Measurements from ENCODE around the gene HHATL.

Gene HHATL

GRCh38 chr3:42696356-42697288 lies 6.0 kb downstream of the HHATL start:
- DNase-seq = no peak

GRCh38 chr3:42694366-42694765 lies 8.2 kb downstream of the HHATL start:
- no peak for DNase-seq

- no peak for DNase-seq
These were observed 9.1 kb downstream of the HHATL start for GRCh38 chr3:42693530-42693930.

GRCh38 chr3:42692667-42693529 lies 9.7 kb downstream of the HHATL start:
- no peak for DNase-seq

- no peak for DNase-seq
These were observed 10.6 kb downstream of the HHATL start for GRCh38 chr3:42691816-42692666.

- no peak for DNase-seq
These were observed 11.6 kb downstream of the HHATL start for GRCh38 chr3:42690766-42691680.

- no peak for DNase-seq
These were observed 12.4 kb downstream of the HHATL start for GRCh38 chr3:42690191-42690590.

GRCh38 chr3:42689421-42690014 lies 13.1 kb downstream of the HHATL start:
- DNase-seq = no peak

- DNase-seq = no peak
These were observed 13.8 kb downstream of the HHATL start for GRCh38 chr3:42688487-42689420.

- DNase-seq = no peak
These were observed 14.6 kb downstream of the HHATL start for GRCh38 chr3:42688016-42688415.

GRCh38 chr3:42686832-42687650 lies 15.6 kb downstream of the HHATL start:
- no peak for DNase-seq

- DNase-seq = no peak
These were observed 16.4 kb downstream of the HHATL start for GRCh38 chr3:42685891-42686820.

GRCh38 chr3:42685363-42685881 lies 17.2 kb downstream of the HHATL start, which contains the start of gene KLHL40:
KLHL40 (plus strand) TSS chr3:42685537; CDS start chr3:42685619, 82 bp downstream.
- no peak for DNase-seq

- DNase-seq = no peak
These were observed 17.8 kb downstream of the HHATL start for GRCh38 chr3:42684632-42685362.

GRCh38 chr3:42683875-42684598 lies 18.6 kb downstream of the HHATL start:
- peak; percentile 70 for DNase-seq

Measured in activated CD4-positive, alpha-beta T cell treated with anti-CD3 and anti-CD28 coated beads, Interleukin-2, amount 50 U/mL, for 16 hours (primary cell).